Fibroblast of lung (primary cell): Measurements from ENCODE around the gene ENTPD6.

Source experiments
- CTCF ChIP-seq, 2 donors: IDR thresholded peaks in 1 of 2; conservative IDR thresholded peaks in 1 of 2; 1 replicate in 1 of 2; 2 replicates in 1 of 2; pipeline ENCODE4 v1.5.1; 2011 to 2012; ENCODE audit warnings: low read length in 2 of 2, control low read depth in 1 of 2, inconsistent platforms in 1 of 2, low read depth in 1 of 2, mild to moderate bottlenecking in 1 of 2
- EZH2 ChIP-seq: IDR thresholded peaks from 2 replicates; pipeline ENCODE4 v1.5.1; 2012; ENCODE audit warnings: low read length, control low read depth, mild to moderate bottlenecking; ENCODE audit errors: missing control alignments

GRCh38 chr20:25211273-25211672, 15.8 kb downstream of the ENTPD6 start:
- no peak for TF ChIP-seq EZH2
- TF ChIP-seq CTCF (conservative IDR thresholded peaks at IDR 0.05 in 1 of 2, IDR thresholded peaks at IDR 0.05 in 1 of 2; ENCODE audit: low read depth in 1 of 2, low read length in 2 of 2), result no peak
